GM18526 (cell line): Measurements from ENCODE around the gene SHC3.

Experiments used
- POLR2A ChIP-seq: IDR thresholded peaks from 3 replicates; pipeline ENCODE4 v1.6.1; 2011; ENCODE audit not compliant: insufficient read length; ENCODE audit errors: extremely low read depth

SHC3 gene

GRCh38 chr9:89173072-89173471 is 5.5 kb downstream of the SHC3 start:
- TF ChIP-seq POLR2A: no peak

DNA sequence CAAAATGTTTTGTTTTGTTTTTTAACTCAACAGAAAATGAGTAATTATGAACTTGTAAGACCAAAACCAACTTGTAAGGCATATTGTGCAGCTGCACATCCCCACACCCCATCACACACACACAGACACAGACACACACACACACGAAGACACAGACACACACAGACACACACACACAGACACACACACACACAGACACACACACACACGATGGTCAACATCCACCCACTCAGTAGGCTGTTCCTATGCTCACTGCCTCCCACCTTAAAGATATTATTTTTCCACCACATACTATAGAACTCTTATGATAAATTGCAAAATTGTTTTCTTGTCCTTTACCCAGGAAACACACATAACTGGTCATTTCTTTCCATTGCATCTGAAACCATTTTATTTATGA is 6.2 kb downstream of the SHC3 start:
- TF ChIP-seq POLR2A: no peak

DNA sequence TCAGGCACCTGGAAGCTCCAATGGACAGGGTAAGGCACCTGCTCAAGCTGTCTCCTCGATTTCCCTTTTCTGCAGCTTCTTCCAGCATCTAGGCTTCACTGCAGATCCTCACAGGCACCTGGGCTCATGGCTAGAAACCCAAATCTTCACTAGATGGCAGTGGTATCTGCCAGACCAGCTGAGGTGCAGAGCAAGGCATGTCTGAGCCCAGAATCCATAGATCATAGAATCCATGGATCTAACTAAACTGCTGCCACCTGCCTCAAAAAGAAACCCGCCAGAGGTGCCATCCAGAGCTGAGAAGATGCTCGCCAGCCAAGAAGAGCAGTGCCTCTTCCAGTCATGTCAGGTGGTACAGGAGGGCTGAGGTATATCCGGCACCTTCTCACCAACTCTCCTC is 6.9 kb downstream of the SHC3 start:
- no peak for TF ChIP-seq POLR2A

GRCh38 chr9:89171231-89171630 is 7.4 kb downstream of the SHC3 start:
- TF ChIP-seq POLR2A: no peak

GRCh38 chr9:89168901-89169813 is 9.5 kb downstream of the SHC3 start:
- TF ChIP-seq POLR2A: no peak

- no peak for TF ChIP-seq POLR2A
Measured at GRCh38 chr9:89167788-89168187, 10.8 kb downstream of the SHC3 start.

DNA sequence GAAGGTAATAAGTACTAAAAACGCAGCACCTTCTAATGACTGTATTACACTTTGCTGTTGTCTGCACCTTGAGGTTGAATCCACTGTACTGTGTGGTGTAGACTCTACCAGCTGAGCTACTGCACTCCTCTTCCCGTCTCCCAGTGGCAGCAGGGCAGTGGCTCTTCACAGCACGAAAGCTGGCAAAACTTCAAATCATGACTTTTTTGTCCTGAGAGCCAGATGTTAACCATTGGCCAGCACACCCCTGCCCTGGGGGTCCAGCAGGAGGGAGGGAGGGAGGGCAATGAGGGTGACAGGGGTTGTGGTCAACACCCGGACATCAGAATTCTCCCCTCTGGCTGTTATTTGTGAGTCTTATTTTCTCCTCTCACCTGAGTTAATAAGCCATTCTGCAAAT is 11.8 kb downstream of the SHC3 start:
- no peak for TF ChIP-seq POLR2A

GRCh38 chr9:89165880-89166279 is 12.7 kb downstream of the SHC3 start:
- no peak for TF ChIP-seq POLR2A

DNA sequence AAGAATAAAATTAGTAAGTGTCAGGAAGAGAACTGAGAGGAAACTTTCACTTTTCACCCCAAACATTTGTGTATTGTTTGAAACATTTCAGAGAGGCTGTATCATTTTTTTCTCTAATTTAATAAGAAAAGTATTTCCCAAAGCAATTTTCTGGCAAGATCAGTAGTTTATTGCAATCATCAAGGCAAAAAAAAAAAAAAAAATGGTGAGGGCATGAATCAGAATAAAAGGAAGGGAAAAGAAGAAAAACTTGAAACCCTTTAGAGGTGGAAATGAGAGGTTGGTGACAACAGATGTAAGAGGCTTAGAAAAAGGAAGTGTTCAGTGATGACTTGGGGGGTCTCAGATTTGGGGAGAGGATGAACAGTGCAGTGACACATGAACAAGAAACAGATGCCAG is 13.3 kb downstream of the SHC3 start:
- no peak for TF ChIP-seq POLR2A

- TF ChIP-seq POLR2A: no peak
Measured at GRCh38 chr9:89161221-89161620, 17.4 kb downstream of the SHC3 start.

DNA sequence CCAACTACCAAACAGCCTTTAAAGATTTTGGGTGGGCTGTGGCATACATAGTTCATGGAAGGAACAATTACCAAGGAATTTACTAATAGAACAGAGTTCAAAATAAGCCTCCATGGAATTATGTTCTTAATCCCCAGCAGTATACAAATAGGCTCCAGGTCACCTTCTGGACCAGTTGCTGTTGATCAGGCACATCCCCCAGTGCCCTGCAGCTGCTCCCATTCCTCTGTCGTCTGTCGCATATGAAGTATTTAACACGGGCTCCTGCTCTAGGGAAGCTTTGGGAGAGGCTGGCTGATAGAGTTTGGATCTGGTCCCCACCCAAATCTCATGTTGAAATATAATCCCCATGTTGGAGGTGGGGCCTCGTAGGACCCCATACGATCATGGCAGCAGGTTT is 17.8 kb downstream of the SHC3 start:
- TF ChIP-seq POLR2A: no peak

DNA sequence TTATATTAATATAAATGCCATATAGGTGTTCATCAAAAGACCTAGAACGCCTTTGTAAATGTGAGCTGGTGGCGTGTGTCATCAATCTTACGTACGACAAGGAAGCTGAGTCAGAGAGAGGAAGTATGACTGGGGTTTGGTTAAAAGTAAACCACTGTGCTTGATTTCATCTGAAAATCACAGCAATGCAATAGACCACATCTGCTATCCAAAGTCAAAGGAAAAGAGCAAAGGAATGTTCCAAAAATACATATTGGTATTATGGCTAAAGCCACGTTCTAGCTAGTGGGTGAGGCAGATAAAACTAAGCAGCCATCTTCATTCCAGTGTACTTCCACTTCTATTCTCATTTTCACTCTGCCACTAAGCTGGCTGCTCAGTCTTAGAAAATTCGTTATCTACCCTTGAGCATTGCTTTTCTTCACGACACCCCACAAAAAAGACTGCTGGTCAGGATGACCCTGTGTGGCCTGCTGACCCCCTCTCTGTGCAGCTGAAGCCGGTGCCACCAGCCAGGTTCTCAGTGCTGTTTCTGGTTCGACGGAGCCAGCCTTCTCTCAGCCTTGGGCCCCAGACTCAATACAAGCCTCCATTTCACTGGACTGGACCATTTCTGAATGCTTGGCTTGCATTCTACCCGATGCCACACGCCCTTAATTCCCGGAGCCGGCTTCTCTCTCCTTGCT is 23.8 kb downstream of the SHC3 start:
- TF ChIP-seq POLR2A: no peak

DNA sequence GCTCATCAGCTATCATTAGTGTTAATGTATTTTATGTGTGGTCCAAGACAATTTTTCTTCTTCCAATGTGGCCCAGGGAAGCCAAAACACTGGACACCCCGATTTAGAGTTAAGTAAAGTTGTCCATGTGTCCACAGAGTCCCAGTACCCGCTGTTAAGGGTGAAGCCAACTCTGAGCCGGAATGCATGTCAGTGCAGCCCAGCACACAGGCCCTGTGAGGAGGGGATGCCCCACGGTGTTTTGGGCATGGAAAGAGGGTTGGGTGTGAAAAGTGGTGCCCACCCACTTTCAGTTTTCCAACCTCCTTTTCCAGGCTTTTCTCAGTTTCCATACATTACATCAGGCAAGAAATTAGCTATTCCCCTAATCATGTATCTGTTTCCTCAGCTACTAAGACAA is 24.4 kb downstream of the SHC3 start:
- TF ChIP-seq POLR2A: no peak

GRCh38 chr9:89153232-89154017 is 25.2 kb downstream of the SHC3 start:
- no peak for TF ChIP-seq POLR2A

- no peak for TF ChIP-seq POLR2A
Measured at GRCh38 chr9:89149726-89150125, 28.9 kb downstream of the SHC3 start.

- no peak for TF ChIP-seq POLR2A
Measured at GRCh38 chr9:89145097-89145496, 33.5 kb downstream of the SHC3 start.
